HEK293 (cell line): ENCODE measurements around the gene PGPEP1.

Experiments used
- GFI1B ChIP-seq: fragments of 450-650 bp; formaldehyde crosslinking; IDR thresholded peaks from 2 replicates; pipeline ENCODE4 v1.5.1; 2016; ENCODE audit warnings: missing biosample characterization, missing genetic modification characterization
- HOXC10 ChIP-seq: sonication (generic); formaldehyde crosslinking; IDR thresholded peaks from 2 replicates; pipeline ENCODE4 v1.8.1; 2023; ENCODE audit warnings: mild to moderate bottlenecking, missing genetic modification reagents
- OSR2 ChIP-seq: fragments of 450-650 bp; formaldehyde crosslinking; IDR thresholded peaks from 2 replicates; pipeline ENCODE4 v1.5.1; 2016; ENCODE audit warnings: missing biosample characterization, missing genetic modification characterization
- YY2 ChIP-seq: fragments of 450-650 bp; formaldehyde crosslinking; IDR thresholded peaks from 2 replicates; pipeline ENCODE4 v1.5.1; 2016; ENCODE audit warnings: missing biosample characterization, missing genetic modification characterization
- ZEB2 ChIP-seq: fragments of 450-650 bp; formaldehyde crosslinking; IDR thresholded peaks from 2 replicates; pipeline ENCODE4 v1.5.1; 2016; ENCODE audit warnings: missing biosample characterization, missing genetic modification characterization
- ZNF184 ChIP-seq: fragments of 450-650 bp; IDR thresholded peaks from 2 replicates; pipeline ENCODE4 v1.5.1; 2018; ENCODE audit warnings: missing biosample characterization, mild to moderate bottlenecking, missing genetic modification characterization
- ZNF214 ChIP-seq: fragments of 450-650 bp; formaldehyde crosslinking; IDR thresholded peaks from 2 replicates; pipeline ENCODE4 v1.5.1; 2017; ENCODE audit warnings: missing biosample characterization, mild to moderate bottlenecking, missing genetic modification characterization, borderline replicate concordance
- ZNF248 ChIP-seq: fragments of 450-650 bp; formaldehyde crosslinking; IDR thresholded peaks from 2 replicates; pipeline ENCODE4 v1.5.1; 2017; ENCODE audit warnings: missing biosample characterization, missing genetic modification characterization
- ZNF335 ChIP-seq: fragments of 450-650 bp; formaldehyde crosslinking; conservative IDR thresholded peaks from 2 replicates; pipeline ENCODE4 v1.5.1; 2016; ENCODE audit warnings: missing biosample characterization, missing genetic modification characterization
- ZNF341 ChIP-seq: fragments of 450-650 bp; formaldehyde crosslinking; IDR thresholded peaks from 2 replicates; pipeline ENCODE4; 2016; ENCODE audit warnings: low read depth, missing biosample characterization, missing genetic modification characterization
- ZNF391 ChIP-seq: fragments of 450-650 bp; formaldehyde crosslinking; IDR thresholded peaks from 2 replicates; pipeline ENCODE4 v1.5.1; 2016; ENCODE audit warnings: low read depth, missing biosample characterization, missing genetic modification characterization, borderline replicate concordance
- ZNF394 ChIP-seq: fragments of 450-650 bp; formaldehyde crosslinking; IDR thresholded peaks from 2 replicates; pipeline ENCODE4 v1.5.1; 2016; ENCODE audit warnings: missing biosample characterization, missing genetic modification characterization, mild to moderate bottlenecking, moderate library complexity, borderline replicate concordance
- ZNF416 ChIP-seq: fragments of 450-650 bp; formaldehyde crosslinking; IDR thresholded peaks from 2 replicates; pipeline ENCODE4 v1.5.1; 2016; ENCODE audit warnings: missing biosample characterization, missing genetic modification characterization
- ZNF510 ChIP-seq: fragments of 450-650 bp; formaldehyde crosslinking; IDR thresholded peaks from 2 replicates; pipeline ENCODE4 v1.5.1; 2018; ENCODE audit warnings: mild to moderate bottlenecking, missing genetic modification characterization, missing biosample characterization; ENCODE audit not compliant: insufficient replicate concordance
- ZNF514 ChIP-seq: fragments of 450-650 bp; formaldehyde crosslinking; IDR thresholded peaks from 2 replicates; pipeline ENCODE4 v1.5.1; 2016; ENCODE audit warnings: missing biosample characterization, missing genetic modification characterization
- ZNF558 ChIP-seq: fragments of 450-650 bp; formaldehyde crosslinking; IDR thresholded peaks from 2 replicates; pipeline ENCODE4 v1.5.1; 2016; ENCODE audit warnings: missing biosample characterization, missing genetic modification characterization
- ZNF626 ChIP-seq: fragments of 450-650 bp; sonication (Bioruptor Pico); formaldehyde crosslinking; IDR thresholded peaks from 2 replicates; pipeline ENCODE4 v1.5.1; 2018; ENCODE audit warnings: missing biosample characterization, missing genetic modification characterization, inconsistent platforms
- ZNF830 ChIP-seq: fragments of 450-650 bp; IDR thresholded peaks from 2 replicates; pipeline ENCODE4 v1.5.0; 2018; ENCODE audit warnings: missing biosample characterization, missing genetic modification characterization, low read depth, mild to moderate bottlenecking, moderate library complexity
- TF ChIP-seq, protein P1 (sequence below): sonication (generic); formaldehyde crosslinking; IDR thresholded peaks from 2 replicates; pipeline ENCODE4 v1.8.1; 2022; ENCODE audit warnings: mild to moderate bottlenecking, moderate library complexity, missing genetic modification reagents
- TF ChIP-seq, protein P2 (sequence below): fragments of 450-650 bp; formaldehyde crosslinking; IDR thresholded peaks from 2 replicates; pipeline ENCODE4 v1.5.1; 2017; ENCODE audit warnings: missing biosample characterization, missing genetic modification characterization
- TF ChIP-seq, protein P3 (sequence below): fragments of 450-650 bp; formaldehyde crosslinking; IDR thresholded peaks from 2 replicates; pipeline ENCODE4 v1.5.1; 2016; ENCODE audit warnings: missing biosample characterization, missing genetic modification characterization
- TF ChIP-seq, protein P4 (sequence below): fragments of 450-650 bp; formaldehyde crosslinking; IDR thresholded peaks from 2 replicates; pipeline ENCODE4 v1.5.1; 2016; ENCODE audit warnings: missing biosample characterization, missing genetic modification characterization
- TF ChIP-seq, protein P5 (sequence below): fragments of 450-650 bp; formaldehyde crosslinking; IDR thresholded peaks from 2 replicates; pipeline ENCODE4 v1.5.1; 2017; ENCODE audit warnings: missing biosample characterization, missing genetic modification characterization
- TF ChIP-seq, protein P6 (sequence below): fragments of 450-650 bp; formaldehyde crosslinking; IDR thresholded peaks from 2 replicates; pipeline ENCODE4 v1.5.1; 2016; ENCODE audit warnings: missing biosample characterization, missing genetic modification characterization

PGPEP1 gene

DNA sequence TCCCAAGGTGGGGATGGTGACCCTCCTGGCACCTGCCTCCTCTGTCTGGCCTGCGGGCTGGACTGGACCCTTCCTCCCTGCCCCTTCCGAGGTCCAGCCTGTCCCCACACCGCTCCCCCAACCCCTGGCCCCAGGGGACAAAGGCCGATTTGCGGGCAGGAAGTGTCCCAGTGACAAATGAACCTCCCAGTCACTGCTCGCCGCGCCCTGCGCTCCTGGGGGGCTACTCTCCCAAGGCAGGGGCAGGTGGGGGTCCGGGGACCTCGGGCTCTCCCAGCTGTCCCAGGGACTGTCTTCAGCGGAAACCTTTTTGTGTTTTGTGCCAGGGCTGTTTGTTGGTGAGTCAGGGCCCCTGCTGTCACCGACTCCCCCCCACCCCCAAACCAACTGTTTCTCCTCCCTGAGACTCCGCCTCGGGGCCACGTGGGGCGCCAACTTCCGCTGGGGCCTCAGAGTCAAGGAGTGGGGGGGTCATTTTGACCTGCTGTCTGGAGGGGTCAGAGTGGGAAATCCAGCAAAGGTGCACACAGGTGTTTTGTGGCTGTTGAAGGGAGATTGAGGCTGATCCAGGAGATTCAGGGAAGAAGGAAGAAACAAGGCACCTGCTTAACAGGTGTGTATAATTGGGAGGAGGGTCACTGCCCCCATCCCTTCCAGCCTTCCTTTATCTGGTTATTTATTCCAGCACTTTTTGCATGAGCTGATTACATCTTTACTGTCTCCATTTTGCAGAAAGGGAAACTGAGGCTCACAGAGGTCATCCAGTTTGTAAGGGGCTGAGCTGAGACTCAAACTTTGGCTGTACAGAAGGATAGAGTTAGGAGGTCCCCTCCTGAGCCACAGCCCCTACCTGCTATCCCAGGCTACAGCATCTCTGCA lies 831 bp downstream of the PGPEP1 start (continued):
- TF ChIP-seq ZNF214 (tag by site-specific recombination) (no peak), ZNF830 (tag by site-specific recombination) (no peak), OSR2 (tag by site-specific recombination) (no peak), ZNF341 (tag by site-specific recombination) (peak; percentile 95), ZNF184 (no peak), ZEB2 (peak; percentile 73), ZNF335 (tag by site-specific recombination) (peak; percentile 76), ZNF248 (tag by site-specific recombination) (no peak), ZNF510 (tag by site-specific recombination) (no peak), HOXC10 (CRISPR knock-in tag) (no peak), ZNF416 (tag by site-specific recombination) (no peak), YY2 (tag by site-specific recombination) (no peak), ZNF514 (tag by site-specific recombination) (no peak), ZNF626 (no peak), ZNF391 (tag by site-specific recombination) (no peak), ZNF558 (tag by site-specific recombination) (no peak), GFI1B (no peak), ZNF394 (tag by site-specific recombination) (no peak)
- TF ChIP-seq, protein P1, sequence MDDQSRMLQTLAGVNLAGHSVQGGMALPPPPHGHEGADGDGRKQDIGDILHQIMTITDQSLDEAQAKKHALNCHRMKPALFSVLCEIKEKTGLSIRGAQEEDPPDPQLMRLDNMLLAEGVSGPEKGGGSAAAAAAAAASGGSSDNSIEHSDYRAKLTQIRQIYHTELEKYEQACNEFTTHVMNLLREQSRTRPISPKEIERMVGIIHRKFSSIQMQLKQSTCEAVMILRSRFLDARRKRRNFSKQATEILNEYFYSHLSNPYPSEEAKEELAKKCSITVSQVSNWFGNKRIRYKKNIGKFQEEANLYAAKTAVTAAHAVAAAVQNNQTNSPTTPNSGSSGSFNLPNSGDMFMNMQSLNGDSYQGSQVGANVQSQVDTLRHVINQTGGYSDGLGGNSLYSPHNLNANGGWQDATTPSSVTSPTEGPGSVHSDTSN = no peak
- TF ChIP-seq, protein P2, sequence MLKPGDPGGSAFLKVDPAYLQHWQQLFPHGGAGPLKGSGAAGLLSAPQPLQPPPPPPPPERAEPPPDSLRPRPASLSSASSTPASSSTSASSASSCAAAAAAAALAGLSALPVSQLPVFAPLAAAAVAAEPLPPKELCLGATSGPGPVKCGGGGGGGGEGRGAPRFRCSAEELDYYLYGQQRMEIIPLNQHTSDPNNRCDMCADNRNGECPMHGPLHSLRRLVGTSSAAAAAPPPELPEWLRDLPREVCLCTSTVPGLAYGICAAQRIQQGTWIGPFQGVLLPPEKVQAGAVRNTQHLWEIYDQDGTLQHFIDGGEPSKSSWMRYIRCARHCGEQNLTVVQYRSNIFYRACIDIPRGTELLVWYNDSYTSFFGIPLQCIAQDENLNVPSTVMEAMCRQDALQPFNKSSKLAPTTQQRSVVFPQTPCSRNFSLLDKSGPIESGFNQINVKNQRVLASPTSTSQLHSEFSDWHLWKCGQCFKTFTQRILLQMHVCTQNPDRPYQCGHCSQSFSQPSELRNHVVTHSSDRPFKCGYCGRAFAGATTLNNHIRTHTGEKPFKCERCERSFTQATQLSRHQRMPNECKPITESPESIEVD (tag by site-specific recombination) = no peak
- TF ChIP-seq, protein P3, sequence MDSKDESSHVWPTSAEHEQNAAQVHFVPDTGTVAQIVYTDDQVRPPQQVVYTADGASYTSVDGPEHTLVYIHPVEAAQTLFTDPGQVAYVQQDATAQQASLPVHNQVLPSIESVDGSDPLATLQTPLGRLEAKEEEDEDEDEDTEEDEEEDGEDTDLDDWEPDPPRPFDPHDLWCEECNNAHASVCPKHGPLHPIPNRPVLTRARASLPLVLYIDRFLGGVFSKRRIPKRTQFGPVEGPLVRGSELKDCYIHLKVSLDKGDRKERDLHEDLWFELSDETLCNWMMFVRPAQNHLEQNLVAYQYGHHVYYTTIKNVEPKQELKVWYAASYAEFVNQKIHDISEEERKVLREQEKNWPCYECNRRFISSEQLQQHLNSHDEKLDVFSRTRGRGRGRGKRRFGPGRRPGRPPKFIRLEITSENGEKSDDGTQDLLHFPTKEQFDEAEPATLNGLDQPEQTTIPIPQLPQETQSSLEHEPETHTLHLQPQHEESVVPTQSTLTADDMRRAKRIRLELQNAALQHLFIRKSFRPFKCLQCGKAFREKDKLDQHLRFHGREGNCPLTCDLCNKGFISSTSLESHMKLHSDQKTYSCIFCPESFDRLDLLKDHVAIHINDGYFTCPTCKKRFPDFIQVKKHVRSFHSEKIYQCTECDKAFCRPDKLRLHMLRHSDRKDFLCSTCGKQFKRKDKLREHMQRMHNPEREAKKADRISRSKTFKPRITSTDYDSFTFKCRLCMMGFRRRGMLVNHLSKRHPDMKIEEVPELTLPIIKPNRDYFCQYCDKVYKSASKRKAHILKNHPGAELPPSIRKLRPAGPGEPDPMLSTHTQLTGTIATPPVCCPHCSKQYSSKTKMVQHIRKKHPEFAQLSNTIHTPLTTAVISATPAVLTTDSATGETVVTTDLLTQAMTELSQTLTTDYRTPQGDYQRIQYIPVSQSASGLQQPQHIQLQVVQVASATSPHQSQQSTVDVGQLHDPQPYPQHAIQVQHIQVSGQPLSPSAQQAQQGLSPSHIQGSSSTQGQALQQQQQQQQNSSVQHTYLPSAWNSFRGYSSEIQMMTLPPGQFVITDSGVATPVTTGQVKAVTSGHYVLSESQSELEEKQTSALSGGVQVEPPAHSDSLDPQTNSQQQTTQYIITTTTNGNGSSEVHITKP (tag by site-specific recombination) = peak; percentile 88
- TF ChIP-seq, protein P4, sequence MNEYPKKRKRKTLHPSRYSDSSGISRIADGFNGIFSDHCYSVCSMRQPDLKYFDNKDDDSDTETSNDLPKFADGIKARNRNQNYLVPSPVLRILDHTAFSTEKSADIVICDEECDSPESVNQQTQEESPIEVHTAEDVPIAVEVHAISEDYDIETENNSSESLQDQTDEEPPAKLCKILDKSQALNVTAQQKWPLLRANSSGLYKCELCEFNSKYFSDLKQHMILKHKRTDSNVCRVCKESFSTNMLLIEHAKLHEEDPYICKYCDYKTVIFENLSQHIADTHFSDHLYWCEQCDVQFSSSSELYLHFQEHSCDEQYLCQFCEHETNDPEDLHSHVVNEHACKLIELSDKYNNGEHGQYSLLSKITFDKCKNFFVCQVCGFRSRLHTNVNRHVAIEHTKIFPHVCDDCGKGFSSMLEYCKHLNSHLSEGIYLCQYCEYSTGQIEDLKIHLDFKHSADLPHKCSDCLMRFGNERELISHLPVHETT (tag by site-specific recombination) = no peak
- TF ChIP-seq, protein P5, sequence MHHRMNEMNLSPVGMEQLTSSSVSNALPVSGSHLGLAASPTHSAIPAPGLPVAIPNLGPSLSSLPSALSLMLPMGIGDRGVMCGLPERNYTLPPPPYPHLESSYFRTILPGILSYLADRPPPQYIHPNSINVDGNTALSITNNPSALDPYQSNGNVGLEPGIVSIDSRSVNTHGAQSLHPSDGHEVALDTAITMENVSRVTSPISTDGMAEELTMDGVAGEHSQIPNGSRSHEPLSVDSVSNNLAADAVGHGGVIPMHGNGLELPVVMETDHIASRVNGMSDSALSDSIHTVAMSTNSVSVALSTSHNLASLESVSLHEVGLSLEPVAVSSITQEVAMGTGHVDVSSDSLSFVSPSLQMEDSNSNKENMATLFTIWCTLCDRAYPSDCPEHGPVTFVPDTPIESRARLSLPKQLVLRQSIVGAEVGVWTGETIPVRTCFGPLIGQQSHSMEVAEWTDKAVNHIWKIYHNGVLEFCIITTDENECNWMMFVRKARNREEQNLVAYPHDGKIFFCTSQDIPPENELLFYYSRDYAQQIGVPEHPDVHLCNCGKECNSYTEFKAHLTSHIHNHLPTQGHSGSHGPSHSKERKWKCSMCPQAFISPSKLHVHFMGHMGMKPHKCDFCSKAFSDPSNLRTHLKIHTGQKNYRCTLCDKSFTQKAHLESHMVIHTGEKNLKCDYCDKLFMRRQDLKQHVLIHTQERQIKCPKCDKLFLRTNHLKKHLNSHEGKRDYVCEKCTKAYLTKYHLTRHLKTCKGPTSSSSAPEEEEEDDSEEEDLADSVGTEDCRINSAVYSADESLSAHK = no peak
- TF ChIP-seq, protein P6, sequence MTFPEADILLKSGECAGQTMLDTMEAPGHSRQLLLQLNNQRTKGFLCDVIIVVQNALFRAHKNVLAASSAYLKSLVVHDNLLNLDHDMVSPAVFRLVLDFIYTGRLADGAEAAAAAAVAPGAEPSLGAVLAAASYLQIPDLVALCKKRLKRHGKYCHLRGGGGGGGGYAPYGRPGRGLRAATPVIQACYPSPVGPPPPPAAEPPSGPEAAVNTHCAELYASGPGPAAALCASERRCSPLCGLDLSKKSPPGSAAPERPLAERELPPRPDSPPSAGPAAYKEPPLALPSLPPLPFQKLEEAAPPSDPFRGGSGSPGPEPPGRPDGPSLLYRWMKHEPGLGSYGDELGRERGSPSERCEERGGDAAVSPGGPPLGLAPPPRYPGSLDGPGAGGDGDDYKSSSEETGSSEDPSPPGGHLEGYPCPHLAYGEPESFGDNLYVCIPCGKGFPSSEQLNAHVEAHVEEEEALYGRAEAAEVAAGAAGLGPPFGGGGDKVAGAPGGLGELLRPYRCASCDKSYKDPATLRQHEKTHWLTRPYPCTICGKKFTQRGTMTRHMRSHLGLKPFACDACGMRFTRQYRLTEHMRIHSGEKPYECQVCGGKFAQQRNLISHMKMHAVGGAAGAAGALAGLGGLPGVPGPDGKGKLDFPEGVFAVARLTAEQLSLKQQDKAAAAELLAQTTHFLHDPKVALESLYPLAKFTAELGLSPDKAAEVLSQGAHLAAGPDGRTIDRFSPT = no peak
